ENCODE measurements around the gene IFNLR1.

IFNLR1 gene

GRCh38 chr1:24180676-24181075 lies 6.4 kb downstream of the IFNLR1 start:
- Histone ChIP-seq H3K4me1 (ENCODE audit: control insufficient read depth, insufficient read depth, low read length, poor library complexity, severe bottlenecking) (no peaks in the 10 kb centered on the region), H3K9me3 (ENCODE audit: control insufficient read depth, low read length) (no peaks in the 10 kb centered on the region), H3K4me3 (ENCODE audit: insufficient read depth, low read depth, low read length, poor library complexity, severe bottlenecking) (no peak overlapping the region), H3K36me3 (ENCODE audit: control insufficient read depth, insufficient read depth, low read length) (no peaks in the 10 kb centered on the region), H3K27me3 (replicated peaks; ENCODE audit: control insufficient read depth, insufficient read depth, low read length, poor library complexity, severe bottlenecking) (no peaks in the 10 kb centered on the region), H3K27ac (ENCODE audit: insufficient read depth, low read length, poor library complexity, severe bottlenecking) (no peak overlapping the region)
- DNase-seq = no peak

- H3K9me3 ChIP-seq (ENCODE audit: control insufficient read depth, low read length) = no peaks in the 10 kb centered on the region
- H3K27me3 ChIP-seq (replicated peaks; ENCODE audit: control insufficient read depth, insufficient read depth, low read length, poor library complexity, severe bottlenecking) = no peaks in the 10 kb centered on the region
- H3K27ac ChIP-seq (ENCODE audit: insufficient read depth, low read length, poor library complexity, severe bottlenecking) = no peak overlapping the region
- DNase-seq = no peak
- H3K4me1 ChIP-seq (ENCODE audit: control insufficient read depth, insufficient read depth, low read length, poor library complexity, severe bottlenecking) = no peaks in the 10 kb centered on the region
- no peak overlapping the region for H3K4me3 ChIP-seq (ENCODE audit: insufficient read depth, low read depth, low read length, poor library complexity, severe bottlenecking)
- no peaks in the 10 kb centered on the region for H3K36me3 ChIP-seq (ENCODE audit: control insufficient read depth, insufficient read depth, low read length)
Measured at GRCh38 chr1:24179251-24179840, 7.7 kb downstream of the IFNLR1 start.

- H3K36me3 ChIP-seq (ENCODE audit: control insufficient read depth, insufficient read depth, low read length) = no peaks in the 10 kb centered on the region
- no peaks in the 10 kb centered on the region for H3K4me1 ChIP-seq (ENCODE audit: control insufficient read depth, insufficient read depth, low read length, poor library complexity, severe bottlenecking)
- DNase-seq = no peak
- H3K27ac ChIP-seq (ENCODE audit: insufficient read depth, low read length, poor library complexity, severe bottlenecking) = no peak overlapping the region
- H3K27me3 ChIP-seq (replicated peaks; ENCODE audit: control insufficient read depth, insufficient read depth, low read length, poor library complexity, severe bottlenecking) = no peaks in the 10 kb centered on the region
- H3K4me3 ChIP-seq (ENCODE audit: insufficient read depth, low read depth, low read length, poor library complexity, severe bottlenecking) = no peak overlapping the region
- H3K9me3 ChIP-seq (ENCODE audit: control insufficient read depth, low read length) = no peaks in the 10 kb centered on the region
Measured at GRCh38 chr1:24178407-24178806, 8.7 kb downstream of the IFNLR1 start.

DNA sequence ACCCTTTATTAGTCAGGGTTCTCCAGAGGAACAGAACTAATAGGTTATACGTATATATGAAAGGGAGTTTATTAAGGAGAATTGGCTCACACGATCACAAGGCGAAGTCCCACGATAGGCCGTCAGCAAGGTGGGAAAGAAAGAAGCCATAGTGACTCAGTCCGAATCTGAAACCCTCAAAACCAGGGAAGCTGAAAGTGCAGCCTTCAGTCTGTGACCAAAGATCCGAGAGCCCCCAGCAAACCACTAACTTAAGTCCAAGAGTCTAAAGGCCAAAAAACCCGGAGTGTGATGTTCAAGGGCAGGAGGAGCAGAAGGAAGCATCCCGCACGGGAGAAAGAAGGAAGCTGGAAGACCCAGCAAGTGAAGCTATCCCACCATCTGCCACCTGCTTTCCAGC lies 9.9 kb downstream of the IFNLR1 start:
- Histone ChIP-seq H3K4me3 (ENCODE audit: insufficient read depth, low read depth, low read length, poor library complexity, severe bottlenecking) (no peak overlapping the region), H3K36me3 (ENCODE audit: control insufficient read depth, insufficient read depth, low read length) (no peaks in the 10 kb centered on the region), H3K9me3 (ENCODE audit: control insufficient read depth, low read length) (no peaks in the 10 kb centered on the region), H3K4me1 (ENCODE audit: control insufficient read depth, insufficient read depth, low read length, poor library complexity, severe bottlenecking) (no peaks in the 10 kb centered on the region), H3K27ac (ENCODE audit: insufficient read depth, low read length, poor library complexity, severe bottlenecking) (no peak overlapping the region), H3K27me3 (replicated peaks; ENCODE audit: control insufficient read depth, insufficient read depth, low read length, poor library complexity, severe bottlenecking) (no peaks in the 10 kb centered on the region)
- no peak for DNase-seq

DNA sequence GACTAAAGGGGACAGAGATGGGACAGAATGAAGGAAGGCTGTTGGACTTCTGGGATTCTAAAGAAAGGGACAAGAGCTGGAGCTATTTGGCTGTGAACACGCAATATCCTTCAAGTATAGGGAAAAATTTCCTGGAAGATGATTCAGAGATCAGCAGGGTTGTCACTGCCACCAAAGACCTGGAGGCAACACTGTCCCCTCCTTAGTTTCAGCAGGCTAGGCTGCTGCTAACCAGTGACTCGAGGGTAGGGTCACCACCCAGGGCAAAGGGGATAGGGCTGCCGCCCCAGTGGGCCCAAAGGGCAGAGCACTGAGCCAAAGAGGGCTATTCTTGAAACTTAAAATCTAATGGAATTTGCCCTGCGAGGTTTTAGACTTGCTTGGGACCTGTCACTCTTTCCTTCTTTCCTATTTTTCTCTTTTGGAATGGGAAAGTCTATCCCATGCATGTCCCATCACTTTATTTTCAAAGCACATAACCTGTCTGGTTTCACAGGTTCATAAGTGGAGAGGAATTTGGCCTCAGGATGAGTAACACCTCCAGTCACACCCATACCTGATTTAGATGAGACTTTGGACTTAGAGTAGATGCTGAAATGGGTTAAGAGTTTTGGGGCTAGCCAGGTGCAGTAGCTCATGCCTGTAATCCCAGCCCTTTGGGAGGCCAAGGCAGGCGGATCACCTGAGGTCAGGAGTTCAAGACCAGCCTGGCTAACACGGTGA lies 11.9 kb downstream of the IFNLR1 start:
- H3K36me3 ChIP-seq (ENCODE audit: control insufficient read depth, insufficient read depth, low read length) = no peaks in the 10 kb centered on the region
- no peaks in the 10 kb centered on the region for H3K9me3 ChIP-seq (ENCODE audit: control insufficient read depth, low read length)
- no peaks in the 10 kb centered on the region for H3K4me1 ChIP-seq (ENCODE audit: control insufficient read depth, insufficient read depth, low read length, poor library complexity, severe bottlenecking)
- H3K27ac ChIP-seq (ENCODE audit: insufficient read depth, low read length, poor library complexity, severe bottlenecking) = no peak overlapping the region
- H3K27me3 ChIP-seq (replicated peaks; ENCODE audit: control insufficient read depth, insufficient read depth, low read length, poor library complexity, severe bottlenecking) = no peaks in the 10 kb centered on the region
- no peak overlapping the region for H3K4me3 ChIP-seq (ENCODE audit: insufficient read depth, low read depth, low read length, poor library complexity, severe bottlenecking)
- DNase-seq = no peak

GRCh38 chr1:24173638-24174575 lies 13.2 kb downstream of the IFNLR1 start:
- Histone ChIP-seq H3K4me1 (ENCODE audit: control insufficient read depth, insufficient read depth, low read length, poor library complexity, severe bottlenecking) (no peaks in the 10 kb centered on the region), H3K27ac (ENCODE audit: insufficient read depth, low read length, poor library complexity, severe bottlenecking) (no peak overlapping the region), H3K27me3 (replicated peaks; ENCODE audit: control insufficient read depth, insufficient read depth, low read length, poor library complexity, severe bottlenecking) (no peaks in the 10 kb centered on the region), H3K4me3 (ENCODE audit: insufficient read depth, low read depth, low read length, poor library complexity, severe bottlenecking) (no peak overlapping the region), H3K36me3 (ENCODE audit: control insufficient read depth, insufficient read depth, low read length) (no peaks in the 10 kb centered on the region), H3K9me3 (ENCODE audit: control insufficient read depth, low read length) (no peaks in the 10 kb centered on the region)
- no peak for DNase-seq

DNA sequence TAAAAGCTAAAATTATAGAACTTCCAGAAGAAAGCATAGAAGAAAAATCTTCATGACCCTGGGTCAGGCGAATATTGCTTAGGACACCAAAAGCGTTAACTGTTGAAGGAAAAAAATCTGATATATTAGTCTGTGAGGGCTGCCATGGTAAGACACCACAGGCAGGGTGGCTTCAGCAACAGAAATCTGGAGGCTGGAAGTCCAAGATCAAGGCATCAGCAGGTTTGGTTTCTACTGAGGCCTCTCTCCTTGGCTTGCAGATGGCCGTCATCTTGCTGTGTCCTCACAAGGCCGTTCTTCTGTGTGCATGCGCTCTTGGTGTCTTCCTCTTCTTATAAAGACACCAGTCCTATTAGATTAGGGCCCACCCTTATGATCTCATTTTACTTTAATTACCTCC lies 14.5 kb downstream of the IFNLR1 start:
- Histone ChIP-seq H3K27ac (ENCODE audit: insufficient read depth, low read length, poor library complexity, severe bottlenecking) (no peak overlapping the region), H3K9me3 (ENCODE audit: control insufficient read depth, low read length) (no peaks in the 10 kb centered on the region), H3K27me3 (replicated peaks; ENCODE audit: control insufficient read depth, insufficient read depth, low read length, poor library complexity, severe bottlenecking) (no peaks in the 10 kb centered on the region), H3K4me3 (ENCODE audit: insufficient read depth, low read depth, low read length, poor library complexity, severe bottlenecking) (no peak overlapping the region), H3K36me3 (ENCODE audit: control insufficient read depth, insufficient read depth, low read length) (no peaks in the 10 kb centered on the region), H3K4me1 (ENCODE audit: control insufficient read depth, insufficient read depth, low read length, poor library complexity, severe bottlenecking) (no peaks in the 10 kb centered on the region)
- no peak for DNase-seq

- Histone ChIP-seq H3K4me1 (ENCODE audit: control insufficient read depth, insufficient read depth, low read length, poor library complexity, severe bottlenecking) (no peaks in the 10 kb centered on the region), H3K4me3 (ENCODE audit: insufficient read depth, low read depth, low read length, poor library complexity, severe bottlenecking) (no peak overlapping the region), H3K9me3 (ENCODE audit: control insufficient read depth, low read length) (no peaks in the 10 kb centered on the region), H3K27ac (ENCODE audit: insufficient read depth, low read length, poor library complexity, severe bottlenecking) (no peak overlapping the region), H3K27me3 (replicated peaks; ENCODE audit: control insufficient read depth, insufficient read depth, low read length, poor library complexity, severe bottlenecking) (no peaks in the 10 kb centered on the region), H3K36me3 (ENCODE audit: control insufficient read depth, insufficient read depth, low read length) (no peaks in the 10 kb centered on the region)
- no peak for DNase-seq
Measured at GRCh38 chr1:24169286-24169685, 17.8 kb downstream of the IFNLR1 start.

DNA sequence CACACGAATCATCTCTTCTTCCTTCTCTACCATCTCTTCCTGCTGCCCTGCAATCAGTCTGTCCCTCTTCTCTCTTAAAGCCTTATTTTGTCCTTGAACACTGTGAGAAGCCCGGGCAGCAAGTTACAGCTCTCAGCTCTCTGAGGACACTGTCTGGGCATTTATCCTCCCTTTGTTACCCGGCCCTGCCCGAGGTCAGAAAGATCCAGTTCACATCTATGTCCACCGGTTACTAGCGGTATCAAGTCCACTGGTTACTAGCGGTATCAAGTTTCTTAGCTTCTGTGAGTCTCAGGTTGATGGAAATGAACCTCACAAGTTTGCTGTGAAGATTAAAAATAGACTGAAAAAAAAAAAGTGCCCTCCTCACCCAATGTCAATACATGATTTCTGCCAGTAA lies 18.8 kb downstream of the IFNLR1 start:
- H3K4me3 ChIP-seq (ENCODE audit: insufficient read depth, low read depth, low read length, poor library complexity, severe bottlenecking) = no peak overlapping the region
- H3K27me3 ChIP-seq (replicated peaks; ENCODE audit: control insufficient read depth, insufficient read depth, low read length, poor library complexity, severe bottlenecking) = no peaks in the 10 kb centered on the region
- DNase-seq = no peak
- H3K9me3 ChIP-seq (ENCODE audit: control insufficient read depth, low read length) = no peaks in the 10 kb centered on the region
- no peaks in the 10 kb centered on the region for H3K36me3 ChIP-seq (ENCODE audit: control insufficient read depth, insufficient read depth, low read length)
- H3K27ac ChIP-seq (ENCODE audit: insufficient read depth, low read length, poor library complexity, severe bottlenecking) = no peak overlapping the region
- H3K4me1 ChIP-seq (ENCODE audit: control insufficient read depth, insufficient read depth, low read length, poor library complexity, severe bottlenecking) = no peaks in the 10 kb centered on the region

DNA sequence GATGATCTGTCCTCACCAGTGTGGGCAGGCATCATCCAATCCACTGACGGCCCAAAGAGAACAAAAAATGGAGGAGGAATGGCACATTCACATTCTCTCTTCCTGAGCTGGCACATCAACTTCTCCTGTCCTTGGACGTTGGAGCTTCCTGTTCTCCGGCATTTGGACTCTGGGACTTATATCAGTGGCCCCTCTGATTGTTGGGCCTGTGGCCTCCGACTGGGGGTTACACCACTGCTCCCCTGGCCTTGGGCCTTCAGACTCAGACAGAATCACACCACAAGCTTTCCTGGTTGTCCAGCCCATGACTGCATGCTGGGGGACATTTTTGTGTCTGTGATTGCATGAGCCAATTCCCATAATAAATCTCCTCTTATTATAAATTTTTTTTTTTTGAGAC lies 20.1 kb downstream of the IFNLR1 start:
- no peaks in the 10 kb centered on the region for H3K27me3 ChIP-seq (replicated peaks; ENCODE audit: control insufficient read depth, insufficient read depth, low read length, poor library complexity, severe bottlenecking)
- H3K9me3 ChIP-seq (ENCODE audit: control insufficient read depth, low read length) = no peaks in the 10 kb centered on the region
- H3K4me1 ChIP-seq (ENCODE audit: control insufficient read depth, insufficient read depth, low read length, poor library complexity, severe bottlenecking) = no peaks in the 10 kb centered on the region
- DNase-seq = no peak
- H3K4me3 ChIP-seq (ENCODE audit: insufficient read depth, low read depth, low read length, poor library complexity, severe bottlenecking) = no peak overlapping the region
- H3K27ac ChIP-seq (ENCODE audit: insufficient read depth, low read length, poor library complexity, severe bottlenecking) = no peak overlapping the region
- no peaks in the 10 kb centered on the region for H3K36me3 ChIP-seq (ENCODE audit: control insufficient read depth, insufficient read depth, low read length)
